Lung (tissue), 12 donors: ENCODE measurements around the gene FYN. TPM values are rescaled to one million over a fixed set of nuclear protein-coding genes. Genes with fewer than 3 reads are reported as not detected.
A peak's percentile ranks its signal among the peaks of the same experiment; 100 is the strongest.

Experiments
- ATAC-seq: fragments of 200-7000 bp; cut with Tn5 transposase; one replicate; pipeline ENCODE4 v1.9.1; 2020; ENCODE audit warnings: moderate number of reproducible peaks; ENCODE audit not compliant: insufficient read depth, low FRiP score
- DNase-seq, 3 donors: peaks; one replicate each; pipeline ENCODE4 v3.0.0-alpha.2; 2013 to 2017
- H3K27ac ChIP-seq, 2 donors: one replicate each; pipeline ENCODE4 v1.5.1; 2013; ENCODE audit warnings: mild to moderate bottlenecking in 2 of 2, moderate library complexity in 2 of 2, control low read depth in 1 of 2, inconsistent platforms in 1 of 2, low read depth in 1 of 2, low read length in 1 of 2
- H3K27me3 ChIP-seq, 3 donors: one replicate each; pipeline ENCODE4 v1.5.1; 2013; ENCODE audit warnings: low read length in 2 of 3; ENCODE audit not compliant: control insufficient read depth in 3 of 3, insufficient read depth in 3 of 3
- H3K36me3 ChIP-seq, 4 donors: one replicate each; pipeline ENCODE4 v1.5.1; 2013; ENCODE audit warnings: low read length in 4 of 4, mild to moderate bottlenecking in 1 of 4, moderate library complexity in 1 of 4; ENCODE audit not compliant: control insufficient read depth in 4 of 4, insufficient read depth in 4 of 4
- H3K4me1 ChIP-seq, 5 donors: one replicate each; pipeline ENCODE4 v1.5.1; 2013; ENCODE audit warnings: low read length in 5 of 5, mild to moderate bottlenecking in 2 of 5, moderate library complexity in 1 of 5; ENCODE audit not compliant: control insufficient read depth in 5 of 5, insufficient read depth in 5 of 5
- H3K4me3 ChIP-seq: one replicate; pipeline ENCODE4 v1.5.1; 2013; ENCODE audit warnings: mild to moderate bottlenecking, control low read depth, moderate library complexity
- H3K9ac ChIP-seq, 2 donors: one replicate each; pipeline ENCODE4 v1.5.1; 2013; ENCODE audit warnings: low read length in 2 of 2, control low read depth in 1 of 2; ENCODE audit not compliant: insufficient read depth in 1 of 2
- H3K9me3 ChIP-seq, 4 donors: one replicate each; pipeline ENCODE4 v1.5.1; 2013; ENCODE audit warnings: low read length in 3 of 4, mild to moderate bottlenecking in 1 of 4, moderate library complexity in 1 of 4; ENCODE audit not compliant: control insufficient read depth in 4 of 4, insufficient read depth in 3 of 4
- CTCF ChIP-seq: IDR thresholded peaks from 2 replicates; pipeline ENCODE4 v1.5.1; 2012; ENCODE audit warnings: mild to moderate bottlenecking; ENCODE audit errors: control extremely low read depth, extremely low read depth
- WGBS, 2 donors: extraction: QIAGEN DNeasy Blood & Tissue Kit; methylation state at CpG; one replicate each; pipeline ENCODE4 v1.1.7; 2013; 5-methylcytosine and 5-hydroxymethylcytosine counted together
- polyA plus RNA-seq, 2 donors: library from polyadenylated mRNA; stranded (reverse); fragments of 200-250 nt; gene quantifications; one replicate each; pipeline ENCODE4 v1.2.1, GENCODE V29; 2013
- total RNA-seq, 2 donors: library from RNA; depleted of rRNA in 1 of 2; stranded (reverse); fragments of >200 nt in 1 of 2; gene quantifications; one replicate each; pipeline ENCODE4 v1.2.1, GENCODE V29; 2014 to 2021
- donor health status: control.
- donor health status: control.
- donor health status: Bipolar disorder and iron deficiency.
- donor health status: healthy.
- donor health status: DM: yes; HTN: yes; CAD: no.

Gene FYN
- total and polyA plus RNA-seq, 4 donors = 27.3 to 157 (median 71.0) TPM

DNA sequence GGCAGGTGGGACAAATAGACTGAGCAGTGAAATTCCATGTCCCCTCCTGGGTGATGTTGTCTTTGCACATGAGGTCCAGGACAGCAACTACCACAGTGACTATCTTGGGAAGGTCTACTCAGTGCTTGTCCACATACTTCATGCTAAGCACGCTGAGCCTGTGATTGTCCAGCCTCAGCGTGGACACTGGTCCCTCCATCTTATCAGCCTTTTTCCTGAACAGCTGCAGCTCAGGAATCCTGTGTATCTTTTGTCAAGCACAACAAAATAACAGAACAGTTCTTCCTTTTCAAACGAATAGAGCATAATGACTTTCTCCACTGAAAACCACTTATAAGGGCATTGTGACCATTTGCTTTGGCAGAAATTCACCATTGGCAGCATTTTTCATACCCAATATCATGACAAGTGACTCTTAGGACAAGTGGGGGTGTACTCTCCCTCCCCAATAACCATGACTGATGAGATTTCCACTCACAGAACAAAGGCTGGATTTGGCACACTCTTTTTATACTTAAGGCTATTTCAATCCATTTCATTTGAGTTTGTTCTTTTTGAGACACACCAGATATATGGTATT lies 90.3 kb downstream of the FYN start:
- Histone ChIP-seq H3K36me3 (peaks cover 0 to 6% (median under 1%) of the 10 kb centered on the region in 4 donors), H3K27ac (peak overlapping the region in 1 of 2 donors; percentile 56)

GRCh38 chr6:111782192-111782809 lies 91.0 kb downstream of the FYN start:
- DNase-seq = no peak
- TF ChIP-seq CTCF = no peak
- H3K9me3 ChIP-seq = no peaks in the 10 kb centered on the region
- peaks cover 0 to 34% (median 15%) of the 10 kb centered on the region in 5 donors for H3K4me1 ChIP-seq
- no peak for ATAC-seq
- WGBS, 2 donors = 91% methylated on average over 5 of the region's 5 CpGs
- no peaks in the 10 kb centered on the region for H3K27me3 ChIP-seq
- H3K27ac ChIP-seq = peak overlapping the region in 1 of 2 donors; percentile 56
- no peak overlapping the region for H3K4me3 ChIP-seq
- no peak overlapping the region for H3K9ac ChIP-seq
- peaks cover 0 to 7% (median 1%) of the 10 kb centered on the region in 4 donors for H3K36me3 ChIP-seq

More for the DNA sequence above, 90.3 kb downstream of the FYN start:
- no peaks in the 10 kb centered on the region for H3K9me3 ChIP-seq
- H3K9ac ChIP-seq = no peak overlapping the region
- ATAC-seq (no peak), DNase-seq (no peak)
- no peaks in the 10 kb centered on the region for H3K27me3 ChIP-seq
- WGBS, 2 donors = 57 to 78% methylated on average over 3 of the region's 3 CpGs
- peaks cover 0 to 34% (median 15%) of the 10 kb centered on the region in 5 donors for H3K4me1 ChIP-seq
- no peak overlapping the region for H3K4me3 ChIP-seq
- TF ChIP-seq CTCF = no peak

GRCh38 chr6:111781041-111781708 lies 92.1 kb downstream of the FYN start:
- Histone ChIP-seq H3K27me3 (no peaks in the 10 kb centered on the region), H3K4me3 (no peak overlapping the region), H3K9ac (no peak overlapping the region), H3K27ac (peak overlapping the region in 1 of 2 donors; percentile 60), H3K9me3 (no peaks in the 10 kb centered on the region), H3K36me3 (peaks cover 0 to 7% (median 1%) of the 10 kb centered on the region in 4 donors), H3K4me1 (peaks cover 0 to 35% (median 19%) of the 10 kb centered on the region in 5 donors)
- TF ChIP-seq CTCF = no peak
- no peak for DNase-seq
- no peak for ATAC-seq
- 74 to 82% methylated on average over 11 of the region's 11 CpGs for WGBS, 2 donors
